T-helper 17 cell (primary cell): Measurements from ENCODE around the gene AJAP1. TPM values are rescaled to one million over a fixed set of nuclear protein-coding genes. Genes with fewer than 3 reads are reported as not detected.

Experiments
- ATAC-seq: fragments of 150-1000 bp; cut with Tn5 transposase; 2 replicates; pipeline ENCODE4 v1.10.0; 2021; ENCODE audit warnings: mild to moderate bottlenecking, moderate library complexity
- DNase-seq, 3 donors: peaks; one replicate each; pipeline versions ENCODE4 v3.0.0 to v3.0.0-alpha.2; 2020 to 2021
- H3K9me3 ChIP-seq: one replicate; pipeline ENCODE4 v1.7.0; 2013; ENCODE audit warnings: low read length, mild to moderate bottlenecking; ENCODE audit not compliant: control insufficient read depth, poor library complexity, severe bottlenecking
- H3K27ac Mint-ChIP-seq: one replicate; pipeline ENCODE4 v1.8.0; 2022; ENCODE audit warnings: mild to moderate bottlenecking, moderate library complexity, mixed read lengths
- H3K27me3 Mint-ChIP-seq: one replicate; pipeline ENCODE4 v1.8.0; 2022; ENCODE audit warnings: mixed read lengths
- H3K36me3 Mint-ChIP-seq: one replicate; pipeline ENCODE4 v1.8.0; 2022; ENCODE audit warnings: low read depth, mixed read lengths
- H3K4me1 Mint-ChIP-seq: one replicate; pipeline ENCODE4 v1.8.0; 2022; ENCODE audit warnings: mild to moderate bottlenecking, mixed read lengths
- H3K4me3 Mint-ChIP-seq: one replicate; pipeline ENCODE4 v1.8.0; 2022; ENCODE audit warnings: mild to moderate bottlenecking, moderate library complexity, mixed read lengths
- total RNA-seq, 4 donors: library from RNA in 2 of 4; stranded (reverse) in 2 of 4; gene quantifications; one replicate each; pipeline ENCODE4 v1.2.3 and lab custom pipeline; 2022 to 2026

The AJAP1 gene
- total RNA-seq, 2 donors from 2014 or later: not detected

GRCh38 chr1:4621646-4622045, 32.8 kb upstream of the AJAP1 start:
- Mint-ChIP-seq H3K27me3 (peaks cover 17% of the 10 kb centered on the region), H3K27ac (no peak overlapping the region), H3K4me3 (no peak overlapping the region), H3K4me1 (no peaks in the 10 kb centered on the region), H3K36me3 (no peaks in the 10 kb centered on the region)
- no peak for ATAC-seq
- no peaks in the 10 kb centered on the region for H3K9me3 ChIP-seq
- DNase-seq: no peak

DNA sequence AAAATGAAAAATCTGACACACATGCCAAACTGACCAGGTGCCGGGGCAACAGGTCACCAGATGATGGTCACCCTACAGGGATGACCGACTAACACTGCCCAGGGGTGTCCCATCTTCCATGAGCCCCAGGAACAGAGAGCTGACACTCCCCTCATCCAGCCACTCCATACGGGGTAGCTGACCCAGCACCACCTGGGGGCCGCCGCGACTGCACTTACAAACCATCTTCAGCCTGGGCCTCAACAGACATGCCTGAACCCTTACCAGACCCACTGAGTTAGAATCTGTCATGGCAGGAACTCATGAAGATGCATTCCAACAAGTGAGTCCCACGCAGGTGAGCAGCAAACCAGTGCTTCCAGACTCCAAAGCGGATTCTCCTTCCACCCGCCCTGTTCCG, 31.6 kb upstream of the AJAP1 start:
- H3K27ac Mint-ChIP-seq: no peak overlapping the region
- H3K4me1 Mint-ChIP-seq: no peaks in the 10 kb centered on the region
- peaks cover 17% of the 10 kb centered on the region for H3K27me3 Mint-ChIP-seq
- no peak for ATAC-seq
- H3K36me3 Mint-ChIP-seq: no peaks in the 10 kb centered on the region
- H3K9me3 ChIP-seq: no peaks in the 10 kb centered on the region
- no peak overlapping the region for H3K4me3 Mint-ChIP-seq
- DNase-seq: no peak

DNA sequence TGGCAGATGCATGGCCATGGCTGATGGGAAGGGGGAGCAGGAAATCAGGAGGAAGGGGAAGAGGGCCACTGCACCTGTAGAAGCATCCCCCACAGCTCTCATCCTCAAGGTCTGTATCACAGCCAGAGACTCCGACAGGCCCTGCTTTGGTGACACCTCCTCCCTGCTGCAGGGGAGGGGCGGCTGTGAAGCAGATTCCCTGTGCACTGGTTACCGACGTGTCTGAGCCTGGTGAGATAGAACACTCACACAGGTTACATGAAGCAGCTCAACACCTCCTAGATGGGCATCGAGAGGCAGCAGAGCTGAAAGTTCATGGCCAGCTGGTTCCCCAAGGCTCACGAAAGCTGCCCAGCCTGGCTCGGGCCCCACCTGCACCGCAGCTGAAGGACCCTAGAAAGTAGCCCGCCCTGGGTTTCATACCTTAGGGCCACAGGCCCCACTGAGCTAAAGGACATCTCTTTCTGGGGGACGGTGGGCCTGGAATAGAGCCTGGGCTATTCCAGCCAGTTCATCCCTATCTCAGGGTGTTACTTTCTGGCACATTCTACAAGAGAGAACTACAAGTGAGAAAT, 30.2 kb upstream of the AJAP1 start:
- ATAC-seq (no peak), DNase-seq (no peak)
- H3K27me3 Mint-ChIP-seq: peaks cover 24% of the 10 kb centered on the region
- H3K27ac Mint-ChIP-seq: no peak overlapping the region
- H3K36me3 Mint-ChIP-seq: no peaks in the 10 kb centered on the region
- no peaks in the 10 kb centered on the region for H3K9me3 ChIP-seq
- no peak overlapping the region for H3K4me3 Mint-ChIP-seq
- H3K4me1 Mint-ChIP-seq: peaks cover 2% of the 10 kb centered on the region

DNA sequence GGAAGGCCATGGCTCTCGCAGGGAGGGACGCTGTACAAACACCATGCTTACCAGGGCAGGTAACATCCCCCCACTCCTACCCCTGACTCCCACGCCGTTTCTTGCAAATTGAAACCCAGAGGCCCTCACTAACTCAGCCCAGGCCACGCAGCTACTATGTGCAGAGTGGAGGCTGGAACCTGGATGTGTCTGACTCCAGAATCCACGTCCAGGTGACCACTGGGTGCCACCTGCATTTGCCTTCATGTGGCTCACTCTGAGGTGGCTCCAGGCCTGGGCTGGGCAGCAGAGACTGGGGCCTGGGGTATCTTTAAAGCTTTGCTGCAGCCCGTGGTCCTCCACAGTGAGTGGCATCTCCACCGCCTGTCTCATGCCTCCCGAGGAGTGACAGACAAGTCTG, 29.6 kb upstream of the AJAP1 start:
- Mint-ChIP-seq H3K27ac (no peak overlapping the region), H3K27me3 (peaks cover 29% of the 10 kb centered on the region), H3K36me3 (no peaks in the 10 kb centered on the region), H3K4me3 (no peak overlapping the region), H3K4me1 (peaks cover 2% of the 10 kb centered on the region)
- no peaks in the 10 kb centered on the region for H3K9me3 ChIP-seq
- no peak for ATAC-seq
- no peak for DNase-seq

DNA sequence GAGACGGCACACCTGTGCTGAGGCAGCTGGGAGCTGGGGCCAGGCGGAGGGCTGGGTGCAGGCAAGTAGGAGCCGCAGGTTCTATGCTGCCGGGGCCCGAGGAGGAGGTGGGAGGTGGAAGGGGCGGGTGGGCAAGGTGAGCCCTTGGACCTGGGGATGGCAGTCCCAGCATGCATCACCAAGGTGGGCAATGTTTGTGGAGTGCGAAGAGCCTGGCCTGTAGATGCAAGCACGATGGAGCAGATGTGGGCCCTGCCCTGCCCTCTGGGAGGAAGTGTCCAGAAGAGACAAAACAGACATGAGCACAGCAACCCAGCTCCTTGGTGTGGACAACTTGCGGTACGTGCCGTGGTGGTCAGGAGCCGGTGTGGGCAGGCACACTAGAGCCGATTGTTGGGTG, 28.3 kb upstream of the AJAP1 start:
- peaks cover 2% of the 10 kb centered on the region for H3K4me1 Mint-ChIP-seq
- H3K27ac Mint-ChIP-seq: no peak overlapping the region
- no peaks in the 10 kb centered on the region for H3K9me3 ChIP-seq
- DNase-seq: no peak
- no peak for ATAC-seq
- no peaks in the 10 kb centered on the region for H3K36me3 Mint-ChIP-seq
- no peak overlapping the region for H3K4me3 Mint-ChIP-seq
- peaks cover 36% of the 10 kb centered on the region for H3K27me3 Mint-ChIP-seq

DNA sequence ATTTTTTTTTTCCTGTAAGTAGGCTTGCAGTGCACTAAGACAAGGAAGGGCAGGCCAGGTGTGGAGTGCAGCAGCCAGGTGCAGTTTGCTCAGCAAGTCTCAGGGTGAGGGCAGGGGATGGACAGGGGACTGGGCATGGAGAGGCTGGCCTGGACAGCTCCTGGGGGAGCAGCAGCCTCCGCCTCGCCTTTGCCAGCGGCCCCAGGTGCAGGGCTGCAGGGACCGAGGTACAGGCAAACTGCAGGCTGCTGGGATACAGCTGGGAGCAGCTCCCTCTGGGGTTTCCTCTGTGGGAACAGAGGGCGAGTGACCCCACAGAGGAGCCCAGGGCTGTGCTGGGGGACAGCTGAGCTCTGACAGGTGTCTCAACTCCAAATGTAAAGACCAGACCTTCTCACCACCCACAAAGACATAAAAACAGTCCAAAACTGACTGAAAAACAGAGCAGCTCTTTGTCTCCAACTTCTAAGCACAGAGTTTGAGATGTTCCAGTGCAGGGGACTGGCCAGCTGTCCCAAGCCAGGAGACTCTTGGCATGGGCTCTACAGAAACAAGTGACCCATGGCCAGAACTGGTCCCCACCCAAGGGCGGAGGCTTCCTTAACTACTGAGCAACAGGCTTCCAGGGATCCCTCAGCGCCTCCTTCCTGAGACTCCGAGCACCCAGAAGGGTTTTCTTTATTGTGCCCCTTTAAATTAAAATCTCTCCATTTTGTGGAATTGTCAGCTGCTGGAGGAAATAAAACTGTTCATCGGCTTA, 27.7 kb upstream of the AJAP1 start:
- Mint-ChIP-seq H3K27ac (no peak overlapping the region), H3K4me1 (peaks cover 2% of the 10 kb centered on the region), H3K4me3 (no peak overlapping the region), H3K36me3 (no peaks in the 10 kb centered on the region), H3K27me3 (peaks cover 36% of the 10 kb centered on the region)
- no peak for DNase-seq
- no peak for ATAC-seq
- no peaks in the 10 kb centered on the region for H3K9me3 ChIP-seq

- H3K27me3 Mint-ChIP-seq: peaks cover 34% of the 10 kb centered on the region
- DNase-seq (no peak), ATAC-seq (no peak)
- peaks cover 4% of the 10 kb centered on the region for H3K4me1 Mint-ChIP-seq
- no peak overlapping the region for H3K4me3 Mint-ChIP-seq
- H3K36me3 Mint-ChIP-seq: no peaks in the 10 kb centered on the region
- H3K9me3 ChIP-seq: no peaks in the 10 kb centered on the region
- no peak overlapping the region for H3K27ac Mint-ChIP-seq
These were observed 27.1 kb upstream of the AJAP1 start for GRCh38 chr1:4627353-4627752.

DNA sequence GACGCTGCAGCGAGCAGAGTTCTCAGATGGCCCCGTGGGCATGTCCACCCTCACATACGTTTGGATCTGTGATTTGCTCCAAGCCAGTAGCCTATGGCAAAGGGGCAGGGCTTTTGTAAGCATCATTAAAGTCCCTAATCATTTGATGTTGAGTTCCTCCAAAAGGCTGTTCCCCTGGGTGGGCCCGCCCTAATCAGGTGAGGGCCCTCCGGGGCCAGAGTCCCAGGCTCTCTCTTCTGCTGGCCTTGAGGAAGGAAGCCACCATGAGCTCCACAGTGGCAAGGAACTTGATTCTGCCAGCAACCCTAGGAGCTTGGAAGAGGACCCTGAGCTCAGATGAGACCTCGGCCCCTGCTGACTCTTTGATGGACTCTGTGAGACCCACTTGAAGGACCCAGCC, 25.4 kb upstream of the AJAP1 start:
- Mint-ChIP-seq H3K27ac (no peak overlapping the region), H3K36me3 (no peaks in the 10 kb centered on the region), H3K27me3 (peaks cover 19% of the 10 kb centered on the region), H3K4me1 (peaks cover 4% of the 10 kb centered on the region), H3K4me3 (no peak overlapping the region)
- ATAC-seq: no peak
- no peaks in the 10 kb centered on the region for H3K9me3 ChIP-seq
- no peak for DNase-seq

GRCh38 chr1:4630561-4630960, 23.8 kb upstream of the AJAP1 start:
- peaks cover 19% of the 10 kb centered on the region for H3K27me3 Mint-ChIP-seq
- DNase-seq (no peak), ATAC-seq (no peak)
- H3K36me3 Mint-ChIP-seq: no peaks in the 10 kb centered on the region
- H3K4me1 Mint-ChIP-seq: peaks cover 4% of the 10 kb centered on the region
- H3K4me3 Mint-ChIP-seq: no peak overlapping the region
- H3K9me3 ChIP-seq: no peaks in the 10 kb centered on the region
- H3K27ac Mint-ChIP-seq: no peak overlapping the region

GRCh38 chr1:4631321-4631720, 23.1 kb upstream of the AJAP1 start:
- Mint-ChIP-seq H3K4me3 (no peak overlapping the region), H3K27ac (no peak overlapping the region)
- no peak for ATAC-seq

DNA sequence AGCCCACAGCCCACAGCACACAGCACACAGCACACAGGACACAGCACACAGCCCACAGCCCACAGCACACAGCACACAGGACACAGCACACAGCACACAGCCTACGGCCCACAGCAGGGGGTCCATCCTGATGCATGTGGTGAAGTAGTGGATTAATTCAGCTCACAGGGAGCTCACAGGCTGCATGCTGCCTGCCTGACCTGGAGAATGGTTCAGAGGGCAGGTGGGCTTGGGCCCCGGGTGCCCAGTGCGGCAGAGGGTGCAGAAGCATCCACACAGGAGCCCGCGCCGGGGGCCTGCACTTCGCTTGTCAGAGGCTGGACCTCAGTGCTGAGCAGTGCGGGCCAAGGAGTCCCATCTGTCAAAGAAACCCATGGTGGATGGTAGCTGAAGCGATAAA, 21.1 kb upstream of the AJAP1 start:
- H3K36me3 Mint-ChIP-seq: no peaks in the 10 kb centered on the region
- H3K27ac Mint-ChIP-seq: no peak overlapping the region
- ATAC-seq (no peak), DNase-seq (no peak)
- H3K4me3 Mint-ChIP-seq: no peak overlapping the region
- H3K27me3 Mint-ChIP-seq: peaks cover 33% of the 10 kb centered on the region
- H3K4me1 Mint-ChIP-seq: peaks cover 3% of the 10 kb centered on the region
- no peaks in the 10 kb centered on the region for H3K9me3 ChIP-seq

More at GRCh38 chr1:4631321-4631720, 23.1 kb upstream of the AJAP1 start:
- no peaks in the 10 kb centered on the region for H3K9me3 ChIP-seq
- Mint-ChIP-seq H3K27me3 (peaks cover 24% of the 10 kb centered on the region), H3K4me1 (peaks cover 4% of the 10 kb centered on the region), H3K36me3 (no peaks in the 10 kb centered on the region)
- DNase-seq: no peak

DNA sequence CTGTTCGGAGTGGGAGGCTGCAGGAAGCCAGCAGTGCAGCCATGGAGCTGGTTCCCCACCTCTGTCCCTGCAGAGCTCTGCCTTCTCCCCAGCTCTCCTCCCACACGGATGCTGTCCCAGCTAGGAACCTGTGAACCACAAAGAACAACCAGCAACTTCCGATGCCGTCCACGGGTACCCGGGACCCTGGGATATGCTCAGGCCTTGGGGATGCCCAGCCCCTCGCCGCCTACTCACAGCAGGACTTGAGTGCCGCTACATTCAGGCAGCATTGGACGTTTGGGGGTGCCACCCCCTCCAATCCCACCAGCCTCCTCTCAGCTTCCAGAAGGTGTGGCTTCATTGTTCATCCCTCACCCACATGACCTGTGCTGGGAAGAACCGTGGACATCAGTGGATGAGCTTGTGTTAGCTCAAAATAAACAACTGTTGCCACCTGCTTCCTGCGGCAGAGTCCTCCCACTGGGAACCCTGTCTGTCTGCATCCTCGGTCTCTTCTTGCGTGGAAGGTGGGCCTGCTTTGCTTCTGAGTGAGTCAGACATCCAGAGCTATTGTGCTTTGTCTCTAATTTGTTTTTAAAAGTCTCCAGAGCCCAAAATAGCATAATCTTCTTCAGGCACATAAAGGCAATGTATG, 20.1 kb upstream of the AJAP1 start:
- H3K9me3 ChIP-seq: no peaks in the 10 kb centered on the region
- Mint-ChIP-seq H3K27me3 (peaks cover 31% of the 10 kb centered on the region), H3K27ac (no peak overlapping the region), H3K4me1 (peaks cover 2% of the 10 kb centered on the region), H3K36me3 (no peaks in the 10 kb centered on the region), H3K4me3 (no peak overlapping the region)
- DNase-seq: no peak
- ATAC-seq: no peak

- Mint-ChIP-seq H3K27me3 (peaks cover 28% of the 10 kb centered on the region), H3K4me3 (no peak overlapping the region), H3K4me1 (peaks cover 2% of the 10 kb centered on the region), H3K36me3 (no peaks in the 10 kb centered on the region), H3K27ac (no peak overlapping the region)
- ATAC-seq (no peak), DNase-seq (no peak)
- no peaks in the 10 kb centered on the region for H3K9me3 ChIP-seq
These were observed 19.5 kb upstream of the AJAP1 start for GRCh38 chr1:4634793-4635406.
